Nucleus accumbens (tissue), 56 donors: Measurements from ENCODE around the gene EIF4G3.

Source experiments
- DNase-seq, 56 donors: peaks; one replicate each; lab custom pipeline; 2025; lab: John Stamatoyannopoulos, UW

The EIF4G3 gene

GRCh38 chr1:20786253-20787028 lies 390.3 kb downstream of the EIF4G3 start:
- peak in 55 of 56 donors; percentile 40 to 97 (median 91) for DNase-seq

- DNase-seq, result peak in 3 of 56 donors; percentile 43 to 50 (median 45)
Observed at GRCh38 chr1:20785907-20786252, 390.8 kb downstream of the EIF4G3 start.

- no peak for DNase-seq
Observed at GRCh38 chr1:20775700-20776099, 401.0 kb downstream of the EIF4G3 start.

GRCh38 chr1:20771780-20772179 lies 404.9 kb downstream of the EIF4G3 start:
- no peak for DNase-seq

- no peak for DNase-seq
Observed at GRCh38 chr1:20770314-20771087, 406.2 kb downstream of the EIF4G3 start.

- DNase-seq, result no peak
Observed at GRCh38 chr1:20767271-20767670, 409.4 kb downstream of the EIF4G3 start.

- DNase-seq, result no peak
Observed at GRCh38 chr1:20763417-20763816, 413.3 kb downstream of the EIF4G3 start.

- no peak for DNase-seq
Observed at GRCh38 chr1:20760322-20760721, 416.4 kb downstream of the EIF4G3 start.
